ENCODE data around the gene DOCK1. TPM values are rescaled to one million over a fixed set of nuclear protein-coding genes. Genes with fewer than 3 reads are reported as not detected.

DOCK1 gene
- total RNA-seq, 2 donors from 2014 or later = 52.9 to 76.7 TPM

DNA sequence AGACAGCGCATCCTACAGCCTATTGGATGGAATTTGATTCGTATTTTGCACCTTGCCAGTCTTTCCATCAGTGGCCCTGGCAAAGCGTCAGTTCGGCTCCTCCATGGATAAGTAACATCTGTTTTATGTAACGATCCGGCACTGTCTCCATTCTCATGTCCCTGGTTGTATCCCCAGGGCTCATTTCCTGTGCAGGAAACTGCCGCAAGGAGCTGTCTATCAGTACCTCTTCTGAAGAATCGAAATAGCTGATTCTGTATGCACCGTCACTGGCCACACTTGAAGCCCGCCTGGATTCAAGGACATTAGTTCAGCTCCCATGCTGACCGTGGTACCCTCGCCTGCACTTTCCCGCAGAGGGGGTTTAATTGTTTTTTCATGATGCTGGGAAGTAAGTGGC, 590.8 kb downstream of the DOCK1 start:
- Histone ChIP-seq H3K4me1 (ENCODE audit: control insufficient read depth in 1 of 2, low read depth in 2 of 2) (no peaks in the 10 kb centered on the region), H3K4me3 (no peak overlapping the region), H3K36me3 (no peaks in the 10 kb centered on the region), H3K27me3 (replicated peaks; ENCODE audit: insufficient read depth) (no peaks in the 10 kb centered on the region), H3K27ac (no peak overlapping the region), H3K9me3 (no peaks in the 10 kb centered on the region)
- ATAC-seq (ENCODE audit: insufficient number of reproducible peaks, low FRiP score, low read depth) (no peak), DNase-seq (ENCODE audit: low spot score) (no peak)
- TF ChIP-seq, protein P1, sequence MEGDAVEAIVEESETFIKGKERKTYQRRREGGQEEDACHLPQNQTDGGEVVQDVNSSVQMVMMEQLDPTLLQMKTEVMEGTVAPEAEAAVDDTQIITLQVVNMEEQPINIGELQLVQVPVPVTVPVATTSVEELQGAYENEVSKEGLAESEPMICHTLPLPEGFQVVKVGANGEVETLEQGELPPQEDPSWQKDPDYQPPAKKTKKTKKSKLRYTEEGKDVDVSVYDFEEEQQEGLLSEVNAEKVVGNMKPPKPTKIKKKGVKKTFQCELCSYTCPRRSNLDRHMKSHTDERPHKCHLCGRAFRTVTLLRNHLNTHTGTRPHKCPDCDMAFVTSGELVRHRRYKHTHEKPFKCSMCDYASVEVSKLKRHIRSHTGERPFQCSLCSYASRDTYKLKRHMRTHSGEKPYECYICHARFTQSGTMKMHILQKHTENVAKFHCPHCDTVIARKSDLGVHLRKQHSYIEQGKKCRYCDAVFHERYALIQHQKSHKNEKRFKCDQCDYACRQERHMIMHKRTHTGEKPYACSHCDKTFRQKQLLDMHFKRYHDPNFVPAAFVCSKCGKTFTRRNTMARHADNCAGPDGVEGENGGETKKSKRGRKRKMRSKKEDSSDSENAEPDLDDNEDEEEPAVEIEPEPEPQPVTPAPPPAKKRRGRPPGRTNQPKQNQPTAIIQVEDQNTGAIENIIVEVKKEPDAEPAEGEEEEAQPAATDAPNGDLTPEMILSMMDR (IDR thresholded peaks at IDR 0.05) = no peak

DNA sequence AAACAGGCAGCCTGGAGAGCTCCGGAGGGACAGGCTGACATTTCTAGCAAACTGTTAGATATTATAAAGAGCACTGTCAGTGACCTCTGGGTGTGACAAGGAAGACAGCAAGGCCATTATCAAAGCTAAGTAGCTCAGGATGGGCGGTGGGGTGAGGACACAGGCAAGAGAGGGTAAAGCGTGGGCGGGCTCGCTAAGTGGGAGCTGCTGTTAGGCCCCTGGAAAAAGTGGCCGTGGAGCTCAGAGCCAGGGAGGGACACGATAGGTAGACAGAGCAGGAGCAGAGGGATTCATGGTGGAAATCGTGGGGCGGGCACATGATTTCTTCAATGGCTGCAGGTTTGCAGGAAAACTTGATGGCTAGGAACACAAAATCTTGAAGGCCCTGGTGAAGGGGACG, 592.5 kb downstream of the DOCK1 start:
- H3K4me3 ChIP-seq = no peak overlapping the region
- ATAC-seq (ENCODE audit: insufficient number of reproducible peaks, low FRiP score, low read depth) (no peak), DNase-seq (ENCODE audit: low spot score) (no peak)
- H3K9me3 ChIP-seq = no peaks in the 10 kb centered on the region
- TF ChIP-seq, protein P1 (IDR thresholded peaks at IDR 0.05) = no peak
- H3K27me3 ChIP-seq (replicated peaks; ENCODE audit: insufficient read depth) = no peaks in the 10 kb centered on the region
- no peaks in the 10 kb centered on the region for H3K36me3 ChIP-seq
- H3K4me1 ChIP-seq (ENCODE audit: control insufficient read depth in 1 of 2, low read depth in 2 of 2) = no peaks in the 10 kb centered on the region
- no peak overlapping the region for H3K27ac ChIP-seq

DNA sequence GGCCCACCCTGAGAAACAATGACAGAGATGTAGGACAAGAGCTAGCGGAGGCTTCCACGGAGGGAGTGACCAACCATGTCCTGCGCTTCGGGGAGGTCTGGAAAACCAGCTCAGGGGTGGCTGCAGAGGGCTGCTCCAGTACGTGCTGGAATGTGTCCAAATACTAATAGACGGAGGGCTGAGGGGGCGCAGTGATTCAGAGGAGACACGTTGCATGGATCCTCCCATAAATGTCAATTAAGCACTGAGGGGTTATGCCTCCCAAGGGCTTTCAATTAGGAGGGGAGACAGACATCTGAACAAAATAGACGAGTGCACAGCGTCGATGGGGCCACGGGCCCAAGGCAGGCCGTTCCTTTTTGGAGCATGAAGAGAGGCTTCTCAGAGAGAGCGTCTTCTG, 592.9 kb downstream of the DOCK1 start:
- DNase-seq (ENCODE audit: low spot score) = no peak
- TF ChIP-seq, protein P1 (IDR thresholded peaks at IDR 0.05) = no peak

DNA sequence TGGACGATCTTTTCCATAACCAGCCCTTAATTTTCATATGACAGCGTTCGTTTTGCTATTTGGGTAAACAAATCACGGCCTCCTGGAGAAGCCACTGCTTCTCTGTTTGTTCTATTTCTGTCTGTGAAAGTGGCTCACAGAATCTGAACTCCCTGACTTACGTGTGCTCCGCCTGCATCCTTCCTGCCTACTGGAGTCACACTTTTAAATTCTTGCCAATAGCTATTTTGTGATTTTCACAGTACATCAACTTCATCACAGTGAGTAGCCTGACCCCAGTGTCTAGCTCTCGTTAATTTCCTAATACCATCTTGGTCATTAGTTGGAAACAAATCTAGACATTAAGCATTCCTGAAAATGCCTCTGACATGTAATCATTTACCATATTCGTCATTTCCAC, 594.9 kb downstream of the DOCK1 start:
- DNase-seq (ENCODE audit: low spot score) = no peak

More for the DNA sequence above, 592.9 kb downstream of the DOCK1 start:
- no peak for ATAC-seq (ENCODE audit: insufficient number of reproducible peaks, low FRiP score, low read depth)
- H3K27ac ChIP-seq = no peak overlapping the region
- H3K4me3 ChIP-seq = no peak overlapping the region
- no peaks in the 10 kb centered on the region for H3K36me3 ChIP-seq
- H3K27me3 ChIP-seq (replicated peaks; ENCODE audit: insufficient read depth) = no peaks in the 10 kb centered on the region
- no peaks in the 10 kb centered on the region for H3K4me1 ChIP-seq (ENCODE audit: control insufficient read depth in 1 of 2, low read depth in 2 of 2)
- no peaks in the 10 kb centered on the region for H3K9me3 ChIP-seq

More for the DNA sequence above, 594.9 kb downstream of the DOCK1 start:
- Histone ChIP-seq H3K27me3 (replicated peaks; ENCODE audit: insufficient read depth) (no peaks in the 10 kb centered on the region), H3K36me3 (no peaks in the 10 kb centered on the region), H3K27ac (no peak overlapping the region), H3K4me3 (no peak overlapping the region), H3K9me3 (no peaks in the 10 kb centered on the region), H3K4me1 (ENCODE audit: control insufficient read depth in 1 of 2, low read depth in 2 of 2) (no peaks in the 10 kb centered on the region)
- TF ChIP-seq, protein P1 (IDR thresholded peaks at IDR 0.05) = no peak
- ATAC-seq (ENCODE audit: insufficient number of reproducible peaks, low FRiP score, low read depth) = no peak

Other genes starting within 250 kb of the DOCK1 start
- gene C10orf90, start 234.7 kb upstream of the DOCK1 start, total RNA-seq = not detected